HCT116 (cell line): ENCODE results near the gene RFTN1. TPM values are rescaled to one million over a fixed set of nuclear protein-coding genes. Genes with fewer than 3 reads are reported as not detected.

Experiments
- ATAC-seq: fragments of 200-7000 bp; cut with Tn5 transposase; 2 replicates; pipeline ENCODE4 v1.9.1; 2020; ENCODE audit warnings: mild to moderate bottlenecking, moderate library complexity
- BruUV-seq: library from RNA; stranded (reverse); fragments of 400-500 nt; replicated peaks from 2 replicates; lab custom pipeline; 2021; lab: Mats Ljungman, UMichigan
- CTCF ChIA-PET: fragments of 300-600 bp; sonication (Branson Sonifier 250); formaldehyde crosslinking; loops from one replicate; lab custom pipeline; 2021; ENCODE audit warnings: antibody characterized with exemption; lab: Charles Lee
- POLR2A ChIA-PET: fragments of 300-600, 350-600 bp; sonication (Branson Sonifier 250); formaldehyde crosslinking; loops from one replicate; lab custom pipeline; 2021; ENCODE audit warnings: antibody characterized with exemption; lab: Charles Lee
- RAD21 ChIA-PET, 2 experiments: fragments of 300-600 bp; sonication (Branson Sonifier 250); formaldehyde crosslinking; loops; one replicate each; lab custom pipeline; 2023; ENCODE audit warnings: low total read pairs in 2 of 2; ENCODE audit not compliant: uncharacterized antibody in 2 of 2, unreplicated experiment in 2 of 2, low non-redundant PET in 1 of 2; lab: Charles Lee
- DNase-seq: peaks from one replicate; pipeline ENCODE4 v3.0.0-alpha.2; 2010; ENCODE audit warnings: low read depth, low spot score
- H2AFZ ChIP-seq: fragments of 200-600 bp; shearing (Covaris generic), sonication (generic); 2 replicates; pipeline ENCODE4 v1.6.1; 2017; ENCODE audit warnings: low read depth, mixed run types, mixed read lengths, antibody characterized with exemption, low read length; ENCODE audit not compliant: poor library complexity, severe bottlenecking
- H3K27ac ChIP-seq: 2 replicates; pipeline ENCODE4 v1.5.1; 2012; ENCODE audit warnings: low read depth, low read length
- H3K27me3 ChIP-seq: fragments of 200-600 bp; sonication (generic); 2 replicates; pipeline ENCODE4 v1.6.1; 2016; ENCODE audit warnings: mixed run types, low read length, mixed read lengths; ENCODE audit not compliant: insufficient read depth
- H3K36me3 ChIP-seq, 2 experiments: fragments of 200-500 bp in 1 of 2; fragments of 200-600 bp in 1 of 2; sonication (Bioruptor generic) in 1 of 2; sonication (generic) in 1 of 2; 2 replicates each; pipeline versions ENCODE4 v1.5.1 to v1.6.1; 2014 to 2016; ENCODE audit warnings: low read length in 2 of 2, inconsistent platforms in 1 of 2, mixed read lengths in 1 of 2, mixed run types in 1 of 2; ENCODE audit not compliant: insufficient read depth in 2 of 2, control insufficient read depth in 1 of 2
- H3K4me1 ChIP-seq, 2 experiments: fragments of 200-600 bp in 1 of 2; sonication (generic) in 1 of 2; 2 replicates each; pipeline versions ENCODE4 v1.5.1 to v1.6.1; 2012 to 2017; ENCODE audit warnings: low read length in 2 of 2, inconsistent platforms in 1 of 2, mild to moderate bottlenecking in 1 of 2, mixed read lengths in 1 of 2, mixed run types in 1 of 2, moderate library complexity in 1 of 2; ENCODE audit not compliant: insufficient read depth in 2 of 2, control insufficient read depth in 1 of 2
- H3K4me2 ChIP-seq: fragments of 200-600 bp; sonication (generic); 2 replicates; pipeline ENCODE4 v1.6.1; 2017; ENCODE audit warnings: mixed run types, low read length, mixed read lengths
- H3K4me3 ChIP-seq, 2 experiments: fragments of 200-600 bp in 1 of 2; sonication (generic) in 1 of 2; replicated peaks in 1 of 2; 2 replicates each; pipeline ENCODE4 v1.5.1; 2011 to 2016; ENCODE audit warnings: low read length in 2 of 2, control low read depth in 1 of 2, low read depth in 1 of 2, mild to moderate bottlenecking in 1 of 2, mixed read lengths in 1 of 2, mixed run types in 1 of 2
- H3K79me2 ChIP-seq: fragments of 200-600 bp; sonication (generic); 2 replicates; pipeline ENCODE4 v1.6.1; 2017; ENCODE audit warnings: mild to moderate bottlenecking, mixed run types, low read length, moderate library complexity, mixed read lengths; ENCODE audit not compliant: insufficient read depth
- H3K9ac ChIP-seq: fragments of 200-600 bp; sonication (generic); 2 replicates; pipeline ENCODE4 v1.6.1; 2016; ENCODE audit warnings: low read length, mixed read lengths
- H3K9me2 ChIP-seq: fragments of 200-600 bp; sonication (generic), shearing (Covaris generic); 2 replicates; pipeline ENCODE4 v1.6.1; 2017; ENCODE audit warnings: mixed run types, mild to moderate bottlenecking, moderate library complexity; ENCODE audit not compliant: insufficient read depth
- H3K9me3 ChIP-seq, 2 experiments: fragments of 200-500 bp in 1 of 2; fragments of 200-600 bp in 1 of 2; sonication (Bioruptor generic) in 1 of 2; sonication (generic) in 1 of 2; 2 replicates each; pipeline ENCODE4 v1.6.1; 2014 to 2017; ENCODE audit warnings: low read length in 2 of 2, mixed read lengths in 2 of 2, inconsistent platforms in 1 of 2, low read depth in 1 of 2, mild to moderate bottlenecking in 1 of 2, mixed run types in 1 of 2, moderate library complexity in 1 of 2; ENCODE audit not compliant: control insufficient read depth in 1 of 2, insufficient read depth in 1 of 2
- H4K20me1 ChIP-seq: fragments of 200-600 bp; sonication (generic), shearing (Covaris generic); 2 replicates; pipeline ENCODE4 v1.6.1; 2017; ENCODE audit warnings: mixed run types, mild to moderate bottlenecking, moderate library complexity; ENCODE audit not compliant: insufficient read depth
- CBX3 ChIP-seq: IDR thresholded peaks from 2 replicates; pipeline ENCODE4 v1.6.1; 2012; ENCODE audit warnings: low read depth
- CEBPB ChIP-seq: IDR thresholded peaks from 2 replicates; pipeline ENCODE4 v1.6.1; 2012; ENCODE audit warnings: low read depth
- CTCF ChIP-seq, 3 experiments: fragments of 200-600 bp in 1 of 3; sonication (generic) in 1 of 3; IDR thresholded peaks in 2 of 3; conservative IDR thresholded peaks in 1 of 3; 2 replicates each; pipeline ENCODE4 v1.5.1; 2012 to 2017; ENCODE audit warnings: low read depth in 2 of 3, low read length in 2 of 3, antibody characterized with exemption in 1 of 3, borderline replicate concordance in 1 of 3, control low read depth in 1 of 3, mild to moderate bottlenecking in 1 of 3, mixed read lengths in 1 of 3, mixed run types in 1 of 3, moderate library complexity in 1 of 3; ENCODE audit not compliant: insufficient read depth in 1 of 3
- EZH2 ChIP-seq: fragments of 200-600 bp; sonication (generic); IDR thresholded peaks from 2 replicates; pipeline ENCODE4 v1.6.1; 2017; ENCODE audit warnings: antibody characterized with exemption, mixed run types
- EZH2phosphoT487 ChIP-seq: fragments of 200-600 bp; IDR thresholded peaks from 2 replicates; pipeline ENCODE4 v1.6.1; 2018; ENCODE audit warnings: antibody characterized with exemption, borderline replicate concordance
- FOSL1 ChIP-seq: IDR thresholded peaks from 2 replicates; pipeline ENCODE4 v1.6.1; 2012; ENCODE audit warnings: low read depth
- MAX ChIP-seq: IDR thresholded peaks from 2 replicates; pipeline ENCODE4 v1.6.1; 2012
- POLR2A ChIP-seq: IDR thresholded peaks from 2 replicates; pipeline ENCODE4 v1.7.0; 2011; ENCODE audit warnings: borderline replicate concordance; ENCODE audit not compliant: insufficient read depth, insufficient read length; ENCODE audit errors: extremely low read depth
- POLR2AphosphoS5 ChIP-seq: IDR thresholded peaks from 2 replicates; pipeline ENCODE4 v1.6.1; 2011; ENCODE audit warnings: mild to moderate bottlenecking, low read depth, low read length, moderate library complexity
- SP1 ChIP-seq: IDR thresholded peaks from 2 replicates; pipeline ENCODE4 v1.6.1; 2012; ENCODE audit warnings: low read depth
- SRF ChIP-seq: IDR thresholded peaks from 2 replicates; pipeline ENCODE4 v1.6.1; 2012; ENCODE audit warnings: low read depth
- TCF7L2 ChIP-seq: IDR thresholded peaks from 2 replicates; pipeline ENCODE4 v1.7.0; 2011; ENCODE audit warnings: borderline replicate concordance, inconsistent platforms; ENCODE audit not compliant: insufficient read depth, insufficient read length; ENCODE audit errors: extremely low read depth
- YY1 ChIP-seq: IDR thresholded peaks from 2 replicates; pipeline ENCODE4 v1.6.1; 2011; ENCODE audit warnings: low read length, low read depth, moderate library complexity, mild to moderate bottlenecking; ENCODE audit not compliant: insufficient replicate concordance; ENCODE audit errors: extremely low read depth
- ZFX ChIP-seq: fragments of 450-650 bp; IDR thresholded peaks from 2 replicates; pipeline ENCODE4 v1.6.1; 2017
- ZNF274 ChIP-seq: fragments of 200-500 bp; sonication (Bioruptor generic); IDR thresholded peaks from 2 replicates; pipeline ENCODE4 v1.6.1; 2014; ENCODE audit warnings: mild to moderate bottlenecking, low read depth, low read length, inconsistent platforms
- intact Hi-C: fragments of 100-400 bp; cut with micrococcal nuclease; formaldehyde crosslinking; loops from 2 replicates; pipeline ENCODE4 v1.10.0; 2022
- total RNA-seq: library from RNA; stranded (reverse); gene quantifications from one replicate; pipeline ENCODE4 v1.2.1, GENCODE V29; 2021; ENCODE audit not compliant: unreplicated experiment
- TF ChIP-seq, protein P1 (sequence below): IDR thresholded peaks from 2 replicates; pipeline ENCODE4 v1.6.1; 2012
- TF ChIP-seq, protein P2 (sequence below): IDR thresholded peaks from 2 replicates; pipeline ENCODE4 v1.6.1; 2011; ENCODE audit warnings: mild to moderate bottlenecking, low read length, moderate library complexity; ENCODE audit not compliant: insufficient replicate concordance; ENCODE audit errors: extremely low read depth

RFTN1 gene
- total RNA-seq, 1 experiment from 2014 or later: 3.9 TPM

DNA sequence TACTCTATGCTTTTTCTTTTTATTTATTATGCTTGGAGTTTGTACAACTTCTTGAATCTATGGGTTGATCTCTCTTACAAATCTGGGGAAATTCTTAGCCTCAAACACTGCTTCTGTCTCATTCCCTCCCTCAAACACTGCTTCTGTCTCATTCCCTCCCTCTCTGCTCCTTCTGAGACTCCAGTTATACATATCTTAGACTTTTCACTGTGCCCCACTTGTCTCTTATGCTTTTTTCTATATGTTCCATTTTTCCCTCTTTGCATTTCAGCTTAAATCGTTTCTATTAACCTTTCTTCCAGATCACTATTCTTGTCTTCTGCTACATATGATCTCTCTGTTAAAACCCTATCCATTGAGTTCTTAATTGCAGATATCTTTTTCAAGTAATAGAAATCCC lies 50.4 kb downstream of the RFTN1 start:
- Histone ChIP-seq H3K9me3 (no peaks in the 10 kb centered on the region), H3K79me2 (no peaks in the 10 kb centered on the region), H3K36me3 (no peaks in the 10 kb centered on the region), H3K4me2 (no peak overlapping the region), H4K20me1 (no peaks in the 10 kb centered on the region), H3K4me3 (no peak overlapping the region), H3K9me2 (no peaks in the 10 kb centered on the region), H3K9ac (no peak overlapping the region), H2AFZ (no peak overlapping the region), H3K27ac (no peak overlapping the region), H3K4me1 (no peaks in the 10 kb centered on the region), H3K27me3 (no peaks in the 10 kb centered on the region)
- BruUV-seq: no TSS peak
- TF ChIP-seq FOSL1 (no peak), POLR2A (no peak), ZFX (no peak), YY1 (no peak), EZH2phosphoT487 (no peak), CEBPB (no peak), CBX3 (no peak), EZH2 (no peak), SP1 (no peak), POLR2AphosphoS5 (no peak), SRF (no peak), CTCF (IDR thresholded peaks at IDR 0.05 in 2 of 3, conservative IDR thresholded peaks at IDR 0.05 in 1 of 3; ENCODE audit: borderline replicate concordance in 1 of 3, insufficient read depth in 1 of 3, low read depth in 2 of 3, low read length in 2 of 3) (no peak), ZNF274 (no peak), MAX (no peak), TCF7L2 (no peak)
- TF ChIP-seq, protein P1, sequence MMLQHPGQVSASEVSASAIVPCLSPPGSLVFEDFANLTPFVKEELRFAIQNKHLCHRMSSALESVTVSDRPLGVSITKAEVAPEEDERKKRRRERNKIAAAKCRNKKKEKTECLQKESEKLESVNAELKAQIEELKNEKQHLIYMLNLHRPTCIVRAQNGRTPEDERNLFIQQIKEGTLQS: no peak
- TF ChIP-seq, protein P2, sequence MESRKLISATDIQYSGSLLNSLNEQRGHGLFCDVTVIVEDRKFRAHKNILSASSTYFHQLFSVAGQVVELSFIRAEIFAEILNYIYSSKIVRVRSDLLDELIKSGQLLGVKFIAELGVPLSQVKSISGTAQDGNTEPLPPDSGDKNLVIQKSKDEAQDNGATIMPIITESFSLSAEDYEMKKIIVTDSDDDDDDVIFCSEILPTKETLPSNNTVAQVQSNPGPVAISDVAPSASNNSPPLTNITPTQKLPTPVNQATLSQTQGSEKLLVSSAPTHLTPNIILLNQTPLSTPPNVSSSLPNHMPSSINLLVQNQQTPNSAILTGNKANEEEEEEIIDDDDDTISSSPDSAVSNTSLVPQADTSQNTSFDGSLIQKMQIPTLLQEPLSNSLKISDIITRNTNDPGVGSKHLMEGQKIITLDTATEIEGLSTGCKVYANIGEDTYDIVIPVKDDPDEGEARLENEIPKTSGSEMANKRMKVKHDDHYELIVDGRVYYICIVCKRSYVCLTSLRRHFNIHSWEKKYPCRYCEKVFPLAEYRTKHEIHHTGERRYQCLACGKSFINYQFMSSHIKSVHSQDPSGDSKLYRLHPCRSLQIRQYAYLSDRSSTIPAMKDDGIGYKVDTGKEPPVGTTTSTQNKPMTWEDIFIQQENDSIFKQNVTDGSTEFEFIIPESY: no peak
- ChIA-PET POLR2A (no interaction called here), CTCF (no interaction called here), RAD21 (no interaction called here)
- ATAC-seq (no peak), DNase-seq (no peak)
- intact Hi-C loops: no loop called here
